GM19438 (cell line): ENCODE measurements around the gene USP22.

Experiments
- ATAC-seq: cut with Tn5 transposase; IDR thresholded peaks from one replicate; pipeline ENCODE4 v1.9.1; 2021; ENCODE audit warnings: low read depth; ENCODE audit not compliant: unreplicated experiment

The USP22 gene

DNA sequence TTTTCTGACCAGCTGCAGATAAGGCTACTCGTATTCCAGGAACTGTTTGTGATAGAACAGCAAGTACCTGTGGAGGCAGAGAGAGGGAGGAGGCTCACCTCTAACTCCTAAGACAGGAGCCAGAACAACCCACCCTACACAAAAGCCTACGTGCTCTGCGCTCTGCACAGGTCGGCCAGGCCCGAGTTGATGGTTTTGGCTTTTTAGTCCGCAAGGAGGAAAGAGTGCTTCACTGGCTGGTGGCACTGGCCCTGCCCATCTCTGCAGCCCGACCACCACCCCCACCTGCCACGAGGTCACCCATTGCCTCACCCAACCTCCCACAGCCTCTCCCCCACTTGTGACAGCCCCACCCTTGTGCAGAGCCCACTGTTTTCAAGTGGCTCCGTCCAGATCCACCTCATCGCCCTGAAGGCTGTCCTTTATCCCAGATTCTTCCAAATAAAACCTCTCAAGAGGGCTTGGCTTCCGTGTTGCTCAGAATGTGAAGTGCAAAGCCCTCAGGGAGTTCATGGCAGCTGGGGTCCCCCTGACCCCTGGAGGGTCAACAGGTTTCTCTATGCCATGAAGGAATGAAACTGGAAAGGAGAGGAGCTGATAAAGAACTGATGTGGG is 39.7 kb downstream of the USP22 start:
- no peak for ATAC-seq

DNA sequence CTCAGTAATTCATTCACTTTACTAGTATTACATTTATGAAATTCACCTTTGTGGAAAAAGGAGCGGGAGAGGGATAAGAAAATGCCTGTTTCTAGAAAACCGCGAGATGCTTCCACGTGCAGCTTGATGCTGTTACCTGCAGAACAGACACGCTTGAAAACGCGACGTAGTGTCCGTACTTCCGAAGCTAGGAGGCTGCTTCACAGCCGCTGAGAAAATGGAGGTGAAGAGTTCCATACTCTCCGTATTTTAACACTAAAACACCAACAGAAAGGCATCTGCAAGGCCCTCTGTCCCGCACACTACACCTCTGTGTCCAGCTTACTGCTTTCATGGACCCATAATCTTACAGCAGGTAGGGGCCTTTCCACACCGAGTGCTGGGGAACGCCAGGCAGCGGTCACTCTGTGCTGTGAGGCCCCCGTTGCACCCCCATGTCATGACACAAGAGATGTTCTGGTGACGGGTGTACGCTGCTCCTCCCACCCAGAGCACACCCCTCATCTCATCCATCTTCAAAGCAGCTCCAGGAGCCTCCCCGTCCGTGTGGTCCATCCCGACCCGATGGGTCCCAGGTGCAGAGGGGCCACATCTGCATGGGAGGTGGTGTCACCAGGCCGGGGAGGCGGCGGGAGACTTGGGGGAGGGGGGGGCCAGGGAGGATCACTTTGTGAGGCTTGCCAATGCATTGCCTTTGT is 40.4 kb downstream of the USP22 start:
- no peak for ATAC-seq

DNA sequence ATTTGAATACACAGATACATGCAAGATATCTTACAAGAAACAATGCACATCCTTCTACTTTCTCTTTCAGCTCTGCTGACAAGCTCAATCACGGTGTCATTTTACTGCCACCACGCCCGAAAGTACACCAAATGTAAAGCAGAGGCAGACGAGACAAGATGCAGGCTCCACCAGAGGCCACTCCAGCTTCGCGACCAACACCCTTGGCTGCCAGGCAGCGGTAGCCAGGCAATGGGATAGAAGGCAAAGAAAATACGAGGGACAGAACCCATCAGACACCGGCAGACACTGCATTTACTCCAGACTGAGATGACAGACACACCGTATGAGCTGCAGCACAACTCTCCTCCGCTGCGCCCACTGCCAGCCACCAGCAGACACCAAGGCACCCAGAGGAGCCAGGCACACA is 41.0 kb downstream of the USP22 start:
- no peak for ATAC-seq

DNA sequence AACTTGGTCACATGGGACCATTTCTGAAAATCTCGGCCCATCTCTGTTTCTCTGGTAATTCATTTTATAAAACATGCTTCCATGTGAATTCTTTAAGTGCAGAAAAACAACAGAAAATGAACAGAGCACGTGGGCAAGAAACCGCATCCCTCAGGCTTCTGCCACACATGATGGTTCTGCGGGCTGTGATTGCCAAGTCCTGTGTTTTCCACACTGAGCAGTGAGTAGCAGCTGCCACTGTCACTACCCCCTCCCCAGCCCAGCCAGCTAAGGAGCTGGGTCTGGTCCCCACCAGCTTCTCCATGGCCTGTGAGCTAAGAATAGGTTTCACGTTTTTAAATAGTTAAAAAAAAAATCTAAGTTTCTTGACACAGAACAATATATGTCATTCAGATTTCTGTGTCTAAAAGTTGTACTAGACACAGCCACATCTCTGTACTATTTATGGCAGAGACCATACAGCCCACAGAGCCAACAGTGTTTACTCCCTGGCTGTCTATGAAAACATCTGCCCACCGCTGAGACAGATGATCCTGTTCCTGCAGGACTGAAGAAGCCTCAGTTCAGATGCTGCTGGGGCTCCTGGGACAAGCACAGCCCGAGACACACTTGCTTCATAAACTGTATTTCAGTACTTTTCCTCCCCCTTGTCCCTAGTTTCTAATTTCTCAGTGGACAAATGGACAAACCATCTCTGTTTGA is 41.5 kb downstream of the USP22 start:
- no peak for ATAC-seq

DNA sequence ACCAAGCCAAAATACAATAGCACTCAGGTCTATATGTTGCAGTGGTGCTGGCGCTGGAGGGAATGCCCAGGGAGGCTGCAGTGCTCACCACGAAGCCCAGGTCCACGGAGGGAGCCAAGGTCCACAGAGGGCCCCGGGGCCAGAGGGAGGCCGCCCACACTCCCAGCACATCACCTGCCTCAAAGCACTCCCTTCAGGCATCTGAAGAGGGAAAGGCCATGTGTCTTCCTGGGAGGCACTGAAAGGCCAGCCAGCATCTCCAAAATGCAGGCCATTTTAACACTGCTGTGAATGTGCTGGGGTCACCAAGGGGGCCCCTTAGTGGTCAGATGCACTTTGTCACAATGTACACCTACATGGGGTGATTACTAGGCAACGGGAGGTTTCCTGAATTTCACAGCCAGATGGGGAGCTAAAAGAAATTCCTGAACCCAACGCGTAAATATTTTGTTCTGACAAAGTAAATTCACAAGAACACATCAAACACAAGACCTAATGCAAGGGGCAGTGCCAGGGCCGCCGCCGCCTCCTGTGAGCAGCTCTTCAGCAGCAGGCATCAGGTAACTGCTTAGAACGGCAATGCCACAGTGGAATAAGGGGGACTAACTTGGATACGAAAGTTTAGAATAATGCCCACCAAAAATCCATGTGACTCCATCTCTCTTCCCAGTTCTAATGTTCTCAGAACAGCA is 42.8 kb downstream of the USP22 start:
- ATAC-seq, result no peak

DNA sequence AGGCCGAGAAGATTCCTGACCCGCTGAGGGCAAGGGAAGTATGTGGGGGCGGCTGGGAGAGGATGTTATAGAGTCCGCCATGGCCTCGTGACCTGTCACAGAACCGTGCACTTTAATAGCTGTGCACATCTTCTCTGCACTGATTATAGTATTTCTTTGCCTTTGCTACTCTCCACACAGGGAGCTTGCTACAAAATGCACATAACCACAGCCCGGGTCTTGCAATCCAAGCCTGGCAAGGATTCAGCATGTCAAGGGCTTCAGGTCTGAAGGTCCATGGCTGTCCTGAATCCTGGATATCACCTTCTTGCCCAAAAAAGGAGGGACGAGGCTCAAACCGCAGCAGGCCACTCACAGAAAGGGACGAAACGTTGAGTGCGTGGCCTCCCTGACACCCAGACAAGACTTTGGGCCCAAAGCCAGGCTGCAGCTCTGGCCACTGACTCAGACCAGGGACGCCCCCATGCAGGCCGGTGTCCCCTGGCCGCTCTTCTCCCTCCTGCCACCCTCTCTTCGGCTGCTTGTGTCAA is 43.7 kb downstream of the USP22 start:
- no peak for ATAC-seq

DNA sequence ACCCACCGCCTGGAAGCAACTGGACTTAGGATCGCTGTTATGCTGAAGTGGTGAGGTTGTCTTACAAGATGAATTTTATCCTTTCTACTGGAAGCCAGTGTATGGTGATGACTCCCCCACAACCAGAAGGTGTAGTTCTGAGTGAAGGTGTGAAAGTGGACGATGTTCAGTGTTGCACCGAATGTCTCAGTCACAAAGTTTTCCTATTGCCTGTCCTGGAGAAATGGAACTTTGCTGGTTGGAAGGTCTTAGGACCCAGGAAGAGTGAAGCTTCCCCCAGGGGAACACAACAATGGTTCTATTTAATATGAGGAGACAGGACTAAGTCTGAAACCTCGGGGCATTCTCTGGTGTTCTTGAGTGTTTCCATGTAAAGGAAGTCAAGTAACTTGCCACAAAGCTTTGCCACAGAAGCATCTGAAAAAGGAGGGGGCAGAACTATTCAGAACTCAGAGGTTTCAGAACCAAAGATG is 44.2 kb downstream of the USP22 start:
- ATAC-seq, result no peak

DNA sequence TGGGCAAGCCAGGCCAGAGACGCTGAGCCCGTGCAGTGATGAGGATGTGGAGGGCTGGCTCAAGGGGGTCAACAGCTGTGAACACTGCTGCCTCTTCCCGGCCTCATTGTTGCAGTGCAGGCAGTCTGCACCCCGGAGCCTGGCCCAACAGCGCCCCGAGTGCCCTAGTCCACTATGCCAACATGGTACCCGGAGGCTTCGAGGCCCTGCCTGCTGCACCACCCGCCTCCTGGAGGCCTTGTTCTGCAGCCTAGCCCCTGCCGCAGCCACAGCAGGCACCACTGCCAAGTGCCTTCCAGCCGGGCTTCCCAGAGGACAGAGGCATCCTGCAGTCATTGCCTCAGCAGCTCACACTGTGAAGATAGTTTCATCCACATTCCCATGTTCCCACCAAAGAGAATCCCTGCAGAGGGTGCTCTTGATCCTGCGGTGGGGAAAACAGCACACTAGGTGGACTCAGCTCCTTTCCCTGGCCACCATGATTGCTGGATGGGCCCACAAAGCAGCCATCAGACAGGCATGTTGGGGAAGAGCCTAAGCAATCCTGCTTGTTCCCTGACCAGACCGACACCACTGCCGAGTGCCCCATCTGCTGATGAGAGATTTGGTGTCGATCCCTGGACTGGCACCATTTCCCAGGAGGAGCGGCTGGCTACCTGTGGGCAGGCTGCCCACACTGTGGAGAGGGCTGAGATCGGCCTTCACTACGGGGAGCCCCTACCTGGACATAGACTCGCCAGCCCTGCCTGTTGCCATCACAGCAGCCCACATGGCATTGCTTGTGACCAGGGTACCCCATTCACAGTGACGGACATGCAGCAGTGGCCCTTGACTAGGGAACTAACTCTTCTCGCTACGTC is 44.9 kb downstream of the USP22 start:
- ATAC-seq, result no peak

DNA sequence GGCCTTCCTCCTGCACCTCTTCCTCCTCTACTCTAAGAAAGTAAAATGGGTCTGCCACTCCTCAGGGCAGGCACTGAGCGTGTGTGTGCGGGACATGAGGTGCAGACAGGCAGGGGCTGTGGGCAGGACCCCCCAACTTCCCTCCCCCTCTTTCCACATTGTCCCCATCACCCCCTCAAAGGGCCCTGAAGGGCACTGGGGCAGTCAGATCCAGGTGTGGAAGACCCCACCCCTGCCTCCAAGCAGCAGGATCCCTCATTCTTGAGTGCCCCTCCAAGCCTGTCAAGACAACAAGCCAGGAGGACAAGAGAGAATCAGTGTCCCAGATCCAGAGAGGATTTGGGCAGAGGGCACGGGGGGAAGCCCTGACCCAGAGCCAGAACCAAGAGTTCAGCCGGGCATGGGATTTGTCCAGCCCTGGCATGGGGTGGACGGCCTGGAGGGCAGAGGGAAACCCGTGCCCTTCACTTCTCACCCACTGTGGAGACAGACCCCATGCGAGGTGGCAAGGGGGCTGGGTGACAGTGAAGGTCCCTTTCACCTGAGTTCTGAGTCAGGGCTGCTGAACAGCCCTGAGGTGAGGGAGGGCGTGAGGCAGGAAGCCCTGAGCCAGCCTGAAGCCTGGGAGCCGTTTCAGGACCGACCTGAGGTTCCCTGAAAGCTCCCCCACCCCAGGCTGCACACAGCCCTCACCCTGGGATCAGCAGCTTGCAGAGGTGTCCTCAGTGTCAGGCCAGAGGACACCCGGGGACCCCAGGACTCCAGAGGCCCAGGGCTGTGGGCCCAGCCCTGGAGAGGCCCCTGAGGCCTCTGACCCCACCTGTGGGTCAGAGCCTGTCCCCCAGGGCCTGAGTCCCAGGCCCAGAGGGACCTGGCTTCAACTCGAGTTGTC is 45.8 kb downstream of the USP22 start:
- no peak for ATAC-seq

DNA sequence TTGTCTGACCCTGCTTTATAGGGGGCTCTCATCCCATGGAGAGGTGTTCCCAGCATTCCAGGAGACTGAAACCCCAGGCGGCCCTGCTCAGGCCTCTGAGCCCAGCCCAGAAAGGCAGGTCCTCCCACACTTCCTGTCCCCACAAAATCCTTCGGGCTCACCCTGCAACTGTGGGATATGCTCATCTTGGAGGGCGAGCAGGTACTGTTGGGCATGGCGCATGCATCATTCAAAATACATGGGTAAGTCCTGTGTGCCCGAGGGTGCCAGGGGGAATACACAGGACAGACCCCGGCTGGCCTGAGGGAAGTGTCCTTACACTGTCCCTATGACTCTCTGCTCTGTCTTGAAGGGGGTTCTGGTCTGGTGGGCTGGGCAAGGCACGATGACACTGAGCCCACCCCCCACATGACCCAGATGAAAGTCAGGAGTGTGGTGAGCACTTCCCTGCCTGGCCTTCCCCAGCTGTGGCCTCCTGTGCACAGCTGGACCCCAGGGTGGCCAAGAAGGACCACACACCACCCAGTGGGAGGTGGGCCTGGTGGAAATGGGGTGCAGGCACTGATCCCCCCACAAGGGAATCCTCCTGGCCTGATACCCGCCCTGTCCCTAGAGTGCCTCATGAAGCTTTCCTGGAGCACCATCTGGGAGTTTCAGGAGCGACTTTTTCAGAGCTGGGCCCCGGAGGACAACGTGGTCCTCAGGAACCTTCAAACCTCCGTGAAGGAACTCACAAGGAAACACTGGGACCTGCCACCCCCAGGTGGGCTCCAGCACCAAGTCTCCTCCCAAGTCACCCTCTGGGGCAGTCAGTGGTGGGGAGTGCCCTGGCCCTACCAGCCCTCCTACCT is 46.7 kb downstream of the USP22 start:
- ATAC-seq, result no peak

DNA sequence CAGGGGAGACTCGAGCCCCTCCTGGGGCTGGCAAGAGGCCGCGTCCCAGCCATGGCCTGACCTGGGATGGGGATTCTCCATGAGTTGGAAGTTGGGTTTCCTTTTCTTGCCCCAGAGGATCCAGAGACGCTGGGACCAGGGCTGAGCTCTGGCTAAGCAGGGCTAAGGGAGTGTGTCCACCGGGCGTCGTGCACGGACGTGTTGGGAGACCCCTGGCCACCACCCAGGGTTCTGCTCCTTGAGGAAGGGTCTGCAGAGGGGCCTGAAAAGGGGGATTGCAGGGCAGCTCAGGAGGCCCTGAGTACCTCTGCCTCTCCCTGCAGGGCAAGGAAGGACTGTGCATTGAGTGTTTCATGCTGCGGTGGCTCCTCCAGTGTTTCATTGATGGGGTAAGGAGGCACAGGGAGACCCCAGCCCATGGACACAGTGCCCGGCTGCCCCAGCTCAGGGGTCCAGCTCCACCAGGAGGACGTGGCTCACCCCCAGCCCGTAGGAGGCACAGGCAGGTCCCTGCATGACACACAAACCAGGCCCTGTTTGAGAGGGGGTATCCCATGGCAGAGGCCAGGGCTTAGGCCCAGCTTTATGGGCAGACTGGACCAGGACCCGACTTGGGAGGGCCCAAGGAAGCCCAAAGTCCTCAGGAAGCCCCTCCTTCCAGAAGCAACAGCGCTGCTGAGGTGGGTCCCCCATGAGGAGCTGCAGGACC is 47.5 kb downstream of the USP22 start:
- no peak for ATAC-seq

DNA sequence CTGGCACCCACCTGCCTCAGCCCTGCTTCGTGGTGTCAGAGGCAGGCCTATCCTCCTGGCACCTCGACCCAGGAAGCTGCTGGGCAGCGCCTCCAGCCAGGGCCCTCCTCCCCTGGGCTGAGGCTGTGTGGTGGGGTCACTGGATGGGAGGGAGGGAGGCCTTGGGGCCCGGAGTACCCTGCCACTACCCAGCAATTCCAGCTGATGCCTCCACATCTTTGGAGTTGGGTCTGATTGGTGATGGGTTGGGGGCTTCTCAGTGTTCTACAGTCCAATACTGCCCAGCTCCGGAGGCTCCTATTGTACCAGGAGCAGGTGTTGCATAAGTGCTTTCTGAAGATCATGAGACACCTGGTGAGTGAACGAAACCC is 48.0 kb downstream of the USP22 start:
- no peak for ATAC-seq

DNA sequence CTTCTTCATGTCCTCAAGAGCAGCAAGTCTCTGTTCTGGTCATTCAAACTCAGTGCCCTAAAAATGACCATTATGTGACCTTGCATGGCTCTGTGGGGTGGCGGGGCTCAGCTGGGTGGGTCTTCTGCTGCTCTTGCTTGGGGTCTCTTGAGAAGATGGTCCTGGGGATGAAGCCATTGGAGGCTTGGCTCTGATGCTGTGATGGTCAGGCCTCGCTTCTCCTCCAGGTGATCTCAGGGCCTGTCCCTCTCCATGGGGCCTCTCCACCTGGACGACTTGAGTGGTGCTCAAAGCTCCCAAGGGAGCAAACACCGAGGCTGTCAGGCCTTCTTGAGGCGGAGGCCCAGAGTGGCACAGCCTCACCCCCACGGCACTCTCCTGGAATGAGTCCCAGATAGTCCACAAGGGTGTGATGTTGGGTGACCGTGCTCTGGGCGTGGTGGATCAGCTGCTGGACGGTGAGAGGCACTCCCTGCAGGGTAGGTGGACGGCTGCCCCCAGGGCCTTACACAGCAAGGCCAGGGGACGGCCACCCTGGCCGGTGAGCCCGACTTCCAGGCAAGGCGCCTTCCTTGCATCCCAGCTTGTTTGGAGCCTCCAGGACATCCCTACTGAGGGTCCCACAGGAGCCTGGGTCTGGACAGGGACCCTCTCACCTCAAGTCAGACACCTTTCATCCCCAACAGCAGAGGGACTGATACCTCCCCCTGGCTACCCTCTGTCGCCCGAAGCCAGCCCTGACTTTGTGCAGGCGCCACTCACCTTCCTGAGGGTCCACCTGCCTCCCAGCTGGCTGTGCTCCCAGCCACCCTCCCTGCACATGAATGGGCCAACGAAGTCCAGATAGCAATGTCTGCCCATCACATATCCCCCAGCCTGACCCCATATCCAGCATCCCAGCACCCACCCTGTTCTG is 48.7 kb downstream of the USP22 start:
- ATAC-seq, result no peak

DNA sequence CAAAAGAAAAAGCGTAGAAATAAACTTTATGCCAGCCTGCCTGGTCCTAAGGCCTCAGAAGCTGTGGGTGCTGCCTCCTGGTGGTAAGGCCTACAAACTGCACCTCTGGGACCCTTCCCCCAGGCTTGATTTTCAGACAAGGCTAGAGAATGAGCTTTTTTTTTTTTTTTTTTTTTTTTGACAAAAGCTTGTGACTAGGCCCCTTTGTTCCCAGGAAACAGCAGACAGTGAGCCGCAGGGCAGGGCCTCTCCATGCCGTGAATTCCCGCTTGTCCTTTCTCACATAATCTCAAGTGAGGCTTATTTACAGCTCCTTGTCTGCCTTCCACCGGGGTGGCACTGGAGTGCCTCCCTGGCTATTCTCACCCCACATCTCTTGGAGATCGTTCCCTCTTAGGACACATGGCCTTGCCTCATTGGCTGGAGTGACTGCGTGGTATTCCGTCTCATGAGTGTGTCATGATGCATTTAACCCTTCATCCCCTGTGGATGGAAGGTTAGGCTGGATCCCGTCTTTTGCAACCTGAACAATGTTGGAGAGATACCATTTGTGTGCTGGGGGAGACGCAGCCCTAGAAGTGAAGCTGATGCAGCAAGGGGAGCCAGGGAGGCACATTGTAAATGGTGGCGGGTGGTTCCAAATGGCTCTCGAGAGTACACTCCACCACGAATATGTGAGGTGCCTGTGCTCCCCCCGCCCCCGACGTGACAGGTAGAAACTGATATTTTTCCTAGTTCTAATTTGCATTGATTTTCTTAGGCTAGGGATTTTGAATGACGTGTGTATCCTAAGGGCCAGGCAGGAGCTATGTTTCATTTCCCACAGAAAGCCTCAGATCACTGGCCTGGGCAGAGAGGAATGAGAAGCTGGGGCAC is 49.6 kb downstream of the USP22 start:
- no peak for ATAC-seq

DNA sequence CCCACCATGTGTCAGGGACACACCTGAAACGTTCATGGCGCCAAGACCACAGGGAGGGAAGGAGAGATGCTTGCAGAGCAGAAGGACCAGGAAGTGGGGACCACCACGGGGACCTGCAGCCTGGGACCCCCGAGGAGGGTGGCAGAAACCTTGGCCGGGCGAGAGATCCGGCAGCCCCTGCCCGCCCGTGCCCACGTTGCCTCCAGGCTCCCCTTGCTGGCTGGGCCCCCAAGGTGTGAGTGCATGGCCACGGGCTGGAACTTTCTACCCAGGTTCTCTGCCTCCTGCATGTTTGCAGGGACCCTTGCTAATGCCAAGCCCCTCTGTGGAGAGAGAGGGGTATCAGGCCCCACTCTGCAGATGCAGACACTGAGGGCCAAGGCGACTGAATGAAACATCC is 50.4 kb downstream of the USP22 start:
- no peak for ATAC-seq
